HG03565 (cell line): ENCODE results near the gene CLCN2.

Source experiments
- ATAC-seq: cut with Tn5 transposase; IDR thresholded peaks from one replicate; pipeline ENCODE4 v1.9.1; 2021; ENCODE audit warnings: mild to moderate bottlenecking, moderate library complexity; ENCODE audit not compliant: unreplicated experiment

CLCN2 gene

GRCh38 chr3:184361932-184362667 is 695 bp upstream of the CLCN2 start:
- ATAC-seq = no peak

GRCh38 chr3:184360929-184361531 is 375 bp downstream of the CLCN2 start:
- ATAC-seq = no peak

- ATAC-seq = no peak
Observed at GRCh38 chr3:184360070-184360928, 1.1 kb downstream of the CLCN2 start.

DNA sequence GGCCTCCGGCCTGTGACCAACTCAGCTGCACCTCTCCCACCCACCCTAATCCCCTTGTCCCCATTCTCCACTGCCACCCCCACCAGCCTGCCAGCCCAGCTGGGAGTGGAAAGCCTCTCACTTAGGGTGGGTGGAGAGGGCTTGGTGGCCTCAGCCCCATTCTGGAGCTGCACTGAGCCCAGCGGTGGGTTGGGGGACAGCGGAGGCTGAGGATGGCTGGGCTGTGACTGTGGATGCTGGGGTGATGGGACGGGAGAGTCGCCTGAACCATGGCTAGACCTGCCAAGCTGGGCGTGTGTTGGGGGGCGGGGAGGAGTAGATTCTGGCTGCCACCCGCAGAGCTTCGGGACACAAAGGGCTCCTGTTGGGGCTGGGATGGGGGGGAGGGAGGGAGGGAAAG is 1.8 kb downstream of the CLCN2 start:
- no peak for ATAC-seq

DNA sequence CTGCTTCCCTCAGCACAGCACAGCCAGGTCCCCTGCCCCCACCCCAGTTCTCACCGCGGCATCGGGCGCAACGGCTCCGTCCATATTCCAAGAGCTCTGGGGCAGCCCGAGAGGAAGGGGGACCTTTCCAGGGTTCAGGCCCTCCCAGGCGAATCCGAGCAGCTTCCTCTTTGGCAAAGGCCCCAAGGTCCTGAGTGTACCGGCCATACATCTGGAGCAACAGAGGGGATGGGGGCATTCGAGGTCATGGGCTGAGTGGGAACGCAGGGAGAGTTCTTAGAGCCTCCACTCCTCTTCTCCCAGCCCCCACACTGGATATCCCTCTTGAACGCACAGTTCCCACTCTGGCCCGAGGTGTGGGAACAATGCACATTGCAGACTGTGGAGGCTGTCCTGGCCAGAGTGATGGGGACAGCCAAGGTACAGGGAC is 2.5 kb downstream of the CLCN2 start:
- ATAC-seq = no peak

DNA sequence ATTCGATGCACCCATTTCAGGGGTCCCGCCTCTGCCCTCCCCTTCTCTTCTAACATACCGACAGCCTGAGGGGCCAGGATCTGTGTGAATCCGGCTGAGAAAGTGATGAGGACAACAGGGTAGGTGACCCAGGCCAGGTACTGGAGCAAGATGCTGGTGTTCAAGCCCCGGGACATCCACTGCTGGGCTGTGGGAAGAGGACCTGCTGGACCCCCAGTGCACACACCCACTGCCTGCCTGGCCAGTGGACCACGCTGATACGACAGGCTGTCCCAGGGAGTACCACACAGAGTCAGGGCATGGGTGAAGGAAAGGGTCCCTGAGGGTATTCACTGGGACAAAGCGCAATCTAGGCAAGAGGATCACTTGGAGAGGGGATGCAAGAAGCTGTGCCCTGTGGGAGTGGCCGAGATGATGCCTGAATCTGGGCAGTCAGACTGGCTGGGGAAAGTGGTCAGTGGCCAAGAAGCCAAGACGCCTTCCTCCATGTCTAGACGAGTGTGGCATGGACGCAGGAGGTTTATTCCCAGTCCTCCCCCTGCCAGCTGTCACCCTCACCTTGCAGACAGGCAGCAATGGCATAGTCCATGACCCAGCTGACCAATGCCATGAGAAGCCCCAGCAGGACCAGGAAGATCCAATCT is 3.2 kb downstream of the CLCN2 start:
- ATAC-seq = no peak

- ATAC-seq = no peak
Observed at GRCh38 chr3:184357248-184358123, 3.9 kb downstream of the CLCN2 start.

GRCh38 chr3:184355261-184356040 is 6.0 kb downstream of the CLCN2 start:
- ATAC-seq = no peak

DNA sequence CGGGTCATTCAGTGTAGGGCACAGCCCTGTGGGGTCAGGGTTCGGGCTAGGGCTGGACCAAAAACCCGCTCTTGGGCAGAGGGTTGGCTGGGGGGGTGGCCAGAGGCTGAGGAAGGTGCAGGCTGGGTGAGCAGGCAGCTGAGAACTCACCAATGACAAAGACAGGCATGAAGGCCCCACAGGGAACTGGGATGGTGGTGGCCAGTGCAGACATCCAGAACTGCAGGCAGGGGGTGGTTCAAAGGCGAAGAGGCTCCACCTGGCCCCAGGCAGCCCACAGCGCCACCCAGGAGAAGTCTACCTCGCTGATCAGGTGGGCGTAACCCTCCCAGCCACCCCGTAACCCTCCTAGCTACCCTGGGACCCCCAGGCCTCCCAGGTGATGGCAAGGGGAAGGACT is 6.7 kb downstream of the CLCN2 start:
- no peak for ATAC-seq

GRCh38 chr3:184354121-184354728 is 7.2 kb downstream of the CLCN2 start:
- ATAC-seq = no peak

DNA sequence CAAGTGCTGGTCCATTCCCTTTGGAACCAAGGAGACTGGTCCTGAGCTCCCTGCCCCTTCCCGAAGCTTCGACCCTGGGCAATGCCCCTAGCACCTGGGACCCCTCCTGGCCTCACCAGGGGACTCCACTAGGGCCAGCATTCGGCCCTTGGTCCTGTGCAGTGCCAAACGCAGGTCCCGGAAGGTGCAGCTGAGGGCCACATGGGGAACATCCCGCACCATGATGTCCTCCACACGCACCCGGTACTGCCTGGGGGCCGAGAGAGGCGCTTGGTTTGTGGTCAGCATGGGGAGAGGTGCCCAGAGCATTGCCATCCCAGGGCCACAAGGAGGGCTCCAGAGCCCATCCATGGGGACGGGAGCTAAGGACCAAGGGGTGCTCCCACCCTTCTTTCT is 7.9 kb downstream of the CLCN2 start:
- ATAC-seq = no peak

- no peak for ATAC-seq
Observed at GRCh38 chr3:184352897-184353545, 8.4 kb downstream of the CLCN2 start.

GRCh38 chr3:184352149-184352785 is 9.1 kb downstream of the CLCN2 start:
- ATAC-seq = no peak

DNA sequence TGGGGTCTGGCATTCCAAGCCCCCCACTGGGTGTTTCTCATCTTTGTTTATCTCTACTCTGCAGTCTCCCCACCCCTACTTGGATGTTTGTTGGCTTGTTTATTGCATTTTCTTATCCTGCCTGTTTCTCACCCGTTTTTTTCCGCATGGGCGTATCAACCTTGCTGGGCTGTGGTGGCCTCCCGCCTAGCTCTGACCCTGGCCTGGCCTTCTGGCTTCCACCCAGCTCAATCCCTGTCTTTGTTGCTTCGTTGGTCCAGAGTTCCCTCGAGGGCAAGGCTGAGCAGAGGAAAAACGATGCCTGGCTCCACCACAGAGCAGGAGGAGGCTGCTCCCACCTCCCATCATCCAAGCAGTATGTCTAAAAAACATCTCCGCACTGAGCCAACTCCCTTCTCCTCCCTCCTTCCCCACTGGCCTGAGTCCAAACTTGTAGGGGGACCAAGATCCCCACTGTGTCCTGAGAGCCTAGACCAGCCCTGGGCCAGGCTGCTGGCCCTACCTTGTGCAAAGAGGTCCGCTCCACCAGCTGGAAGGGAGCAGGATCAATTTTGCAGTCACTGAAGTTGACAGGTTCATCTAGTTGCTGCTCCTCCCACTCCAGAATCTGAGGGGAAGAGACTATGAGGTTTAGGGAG is 9.8 kb downstream of the CLCN2 start:
- no peak for ATAC-seq

- no peak for ATAC-seq
Observed at GRCh38 chr3:184350618-184351017, 10.8 kb downstream of the CLCN2 start.

DNA sequence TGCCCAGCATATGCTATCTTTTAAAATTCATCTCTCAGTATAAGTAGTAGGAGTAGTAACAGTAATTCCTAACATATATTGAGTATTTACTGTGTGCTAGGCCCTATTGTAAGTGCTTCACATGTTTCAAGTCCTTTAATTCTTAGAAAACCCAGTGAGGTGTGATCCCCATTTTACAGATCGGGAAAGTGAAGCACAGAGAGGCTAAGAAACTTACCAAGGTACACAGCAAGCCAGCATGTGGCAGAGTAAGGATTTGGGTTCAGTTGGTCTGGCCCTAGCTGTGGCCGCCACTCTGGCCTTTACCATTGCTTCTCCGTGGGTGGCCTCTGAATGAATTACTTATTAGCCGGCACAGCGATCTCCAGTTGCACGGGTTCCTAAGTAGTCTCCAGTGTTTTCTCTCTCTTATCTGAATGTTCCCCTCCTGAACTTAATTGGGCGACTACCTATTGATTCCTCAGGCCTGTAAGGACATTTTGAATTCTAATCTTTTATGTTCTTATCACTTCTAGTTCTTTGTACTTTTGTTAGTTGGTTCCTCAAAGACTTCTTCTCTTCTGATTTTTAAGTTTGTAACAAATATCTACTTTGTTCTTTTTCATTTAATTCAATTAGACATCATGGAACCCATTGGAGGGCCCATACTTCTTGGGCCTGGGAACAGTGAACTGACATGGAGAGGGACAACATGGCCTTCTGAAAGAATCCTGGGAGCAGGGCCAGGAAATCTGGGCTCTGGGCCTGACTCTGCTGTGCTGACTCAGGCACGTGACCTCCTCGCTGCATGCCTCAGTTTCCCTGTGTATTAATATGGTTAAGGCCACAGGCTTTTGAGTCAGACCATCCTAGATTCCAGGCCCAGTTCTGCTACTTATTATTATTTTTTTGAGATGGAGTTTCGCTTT is 11.6 kb downstream of the CLCN2 start:
- ATAC-seq = no peak

GRCh38 chr3:184348057-184348382 is 13.4 kb downstream of the CLCN2 start:
- no peak for ATAC-seq
